Fibroblast of lung (primary cell): ENCODE results near the gene MAP3K9. TPM values are rescaled to one million over a fixed set of nuclear protein-coding genes. Genes with fewer than 3 reads are reported as not detected.

ENCODE experiments used
- DNase-seq, 2 donors: peaks; one replicate each; pipeline versions ENCODE4 v3.0.0 to v3.0.0-alpha.2; 2010; ENCODE audit warnings: low read depth in 2 of 2
- H2AFZ ChIP-seq: 2 replicates; pipeline ENCODE4 v1.5.1; 2012; ENCODE audit warnings: low read length, control low read depth, inconsistent platforms
- H3K27ac ChIP-seq: 2 replicates; pipeline ENCODE4 v1.5.1; 2011; ENCODE audit warnings: low read length, control low read depth; ENCODE audit not compliant: insufficient read depth
- H3K27me3 ChIP-seq: 2 replicates; pipeline ENCODE4 v1.5.1; 2011; ENCODE audit warnings: mild to moderate bottlenecking, low read length; ENCODE audit not compliant: control insufficient read depth, insufficient read depth
- H3K36me3 ChIP-seq: 2 replicates; pipeline ENCODE4 v1.5.1; 2011; ENCODE audit warnings: low read length; ENCODE audit not compliant: control insufficient read depth, insufficient read depth
- H3K4me1 ChIP-seq: 2 replicates; pipeline ENCODE4 v1.5.1; 2011; ENCODE audit warnings: low read length; ENCODE audit not compliant: control insufficient read depth, insufficient read depth; ENCODE audit errors: extremely low read depth
- H3K4me2 ChIP-seq: 2 replicates; pipeline ENCODE4 v1.5.1; 2011; ENCODE audit warnings: low read length, control low read depth; ENCODE audit not compliant: insufficient read depth; ENCODE audit errors: extremely low read depth
- H3K4me3 ChIP-seq, 4 experiments: fragments of 200-600 bp in 1 of 4; sonication (generic) in 1 of 4; replicated peaks in 1 of 4; 2 replicates each; pipeline ENCODE4 v1.5.1; 2011 to 2016; ENCODE audit warnings: low read length in 4 of 4, low read depth in 3 of 4, mild to moderate bottlenecking in 3 of 4, control low read depth in 2 of 4, inconsistent platforms in 1 of 4, mixed read lengths in 1 of 4; ENCODE audit not compliant: insufficient read depth in 1 of 4; ENCODE audit errors: control extremely low read depth in 1 of 4
- H3K79me2 ChIP-seq: 2 replicates; pipeline ENCODE4 v1.5.1; 2012; ENCODE audit warnings: mild to moderate bottlenecking, low read length, inconsistent platforms; ENCODE audit not compliant: control insufficient read depth, insufficient read depth
- H3K9ac ChIP-seq: 2 replicates; pipeline ENCODE4 v1.5.1; 2011; ENCODE audit warnings: mild to moderate bottlenecking, low read length, control low read depth; ENCODE audit not compliant: insufficient read depth
- H3K9me3 ChIP-seq: 2 replicates; pipeline ENCODE4 v1.5.1; 2012; ENCODE audit warnings: low read depth, low read length; ENCODE audit not compliant: control insufficient read depth, insufficient read depth
- H4K20me1 ChIP-seq: 2 replicates; pipeline ENCODE4 v1.5.1; 2011; ENCODE audit warnings: low read length; ENCODE audit not compliant: control insufficient read depth, insufficient read depth; ENCODE audit errors: extremely low read depth
- EZH2 ChIP-seq: IDR thresholded peaks from 2 replicates; pipeline ENCODE4 v1.5.1; 2012; ENCODE audit warnings: low read length, control low read depth, mild to moderate bottlenecking; ENCODE audit errors: missing control alignments
- polyA plus RNA-seq, 2 donors: library from polyadenylated mRNA; depleted of rRNA in 1 of 2; stranded (reverse) in 1 of 2; unstranded in 1 of 2; fragments of >200 nt; gene quantifications; 2 replicates each; pipeline ENCODE4 v1.2.1, GENCODE V29; 2011 to 2012; ENCODE audit warnings: missing spikeins in 1 of 2
- total RNA-seq: library from RNA; depleted of rRNA; stranded (reverse); fragments of >200 nt; gene quantifications from 2 replicates; pipeline ENCODE4 v1.2.1, GENCODE V29; 2014
- TF ChIP-seq, protein P1 (sequence below), 2 donors: IDR thresholded peaks in 1 of 2; conservative IDR thresholded peaks in 1 of 2; 1 replicate in 1 of 2; 2 replicates in 1 of 2; pipeline ENCODE4 v1.5.1; 2011 to 2012; ENCODE audit warnings: low read length in 2 of 2, control low read depth in 1 of 2, inconsistent platforms in 1 of 2, low read depth in 1 of 2, mild to moderate bottlenecking in 1 of 2

MAP3K9 gene
- total and polyA plus RNA-seq, 2 donors (not counting 1 experiment from before 2014, with no cell fraction given), result 0.17 to 0.27 TPM

DNA sequence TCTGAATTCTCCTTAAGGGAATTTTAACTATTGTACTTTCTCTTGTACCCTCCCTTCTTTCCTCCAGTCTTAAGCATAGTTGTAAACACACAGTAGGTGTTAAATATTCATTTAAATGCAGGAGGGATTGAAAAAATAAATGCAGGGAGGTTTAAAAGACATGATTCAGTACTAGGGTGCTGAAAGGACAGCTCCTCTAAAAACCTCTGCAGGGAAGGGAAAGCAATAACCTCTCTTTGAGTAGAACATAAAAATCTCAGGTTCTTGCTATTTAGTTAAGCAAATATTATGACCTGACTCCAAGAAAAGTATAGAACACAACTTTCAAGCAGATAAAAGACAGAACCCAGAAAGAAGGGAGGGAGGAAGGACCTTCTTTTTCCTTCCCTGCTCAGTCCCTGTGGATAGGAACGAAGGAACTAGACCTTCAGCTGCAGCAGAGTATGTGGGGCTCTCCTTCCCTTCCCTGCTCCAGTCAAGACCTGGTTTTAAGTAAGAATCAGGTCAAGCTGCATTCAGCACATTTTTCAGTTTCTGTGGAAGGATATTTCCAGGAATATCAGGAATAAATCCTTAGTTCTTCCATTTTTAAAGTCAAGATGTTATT lies 4.7 kb downstream of the MAP3K9 start:
- Histone ChIP-seq H3K79me2 (no peaks in the 10 kb centered on the region), H4K20me1 (no peaks in the 10 kb centered on the region), H3K4me2 (no peak overlapping the region), H2AFZ (no peak overlapping the region), H3K36me3 (no peaks in the 10 kb centered on the region), H3K27ac (no peak overlapping the region), H3K27me3 (peaks cover 12% of the 10 kb centered on the region), H3K4me1 (no peaks in the 10 kb centered on the region), H3K9me3 (no peaks in the 10 kb centered on the region), H3K4me3 (no peak overlapping the region), H3K9ac (no peak overlapping the region)
- TF ChIP-seq, protein P1, sequence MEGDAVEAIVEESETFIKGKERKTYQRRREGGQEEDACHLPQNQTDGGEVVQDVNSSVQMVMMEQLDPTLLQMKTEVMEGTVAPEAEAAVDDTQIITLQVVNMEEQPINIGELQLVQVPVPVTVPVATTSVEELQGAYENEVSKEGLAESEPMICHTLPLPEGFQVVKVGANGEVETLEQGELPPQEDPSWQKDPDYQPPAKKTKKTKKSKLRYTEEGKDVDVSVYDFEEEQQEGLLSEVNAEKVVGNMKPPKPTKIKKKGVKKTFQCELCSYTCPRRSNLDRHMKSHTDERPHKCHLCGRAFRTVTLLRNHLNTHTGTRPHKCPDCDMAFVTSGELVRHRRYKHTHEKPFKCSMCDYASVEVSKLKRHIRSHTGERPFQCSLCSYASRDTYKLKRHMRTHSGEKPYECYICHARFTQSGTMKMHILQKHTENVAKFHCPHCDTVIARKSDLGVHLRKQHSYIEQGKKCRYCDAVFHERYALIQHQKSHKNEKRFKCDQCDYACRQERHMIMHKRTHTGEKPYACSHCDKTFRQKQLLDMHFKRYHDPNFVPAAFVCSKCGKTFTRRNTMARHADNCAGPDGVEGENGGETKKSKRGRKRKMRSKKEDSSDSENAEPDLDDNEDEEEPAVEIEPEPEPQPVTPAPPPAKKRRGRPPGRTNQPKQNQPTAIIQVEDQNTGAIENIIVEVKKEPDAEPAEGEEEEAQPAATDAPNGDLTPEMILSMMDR (conservative IDR thresholded peaks at IDR 0.05 in 1 of 2, IDR thresholded peaks at IDR 0.05 in 1 of 2; ENCODE audit: low read depth in 1 of 2, low read length in 2 of 2), result no peak
- no peak for TF ChIP-seq EZH2
- peak in 1 of 2 donors; percentile 12 for DNase-seq

DNA sequence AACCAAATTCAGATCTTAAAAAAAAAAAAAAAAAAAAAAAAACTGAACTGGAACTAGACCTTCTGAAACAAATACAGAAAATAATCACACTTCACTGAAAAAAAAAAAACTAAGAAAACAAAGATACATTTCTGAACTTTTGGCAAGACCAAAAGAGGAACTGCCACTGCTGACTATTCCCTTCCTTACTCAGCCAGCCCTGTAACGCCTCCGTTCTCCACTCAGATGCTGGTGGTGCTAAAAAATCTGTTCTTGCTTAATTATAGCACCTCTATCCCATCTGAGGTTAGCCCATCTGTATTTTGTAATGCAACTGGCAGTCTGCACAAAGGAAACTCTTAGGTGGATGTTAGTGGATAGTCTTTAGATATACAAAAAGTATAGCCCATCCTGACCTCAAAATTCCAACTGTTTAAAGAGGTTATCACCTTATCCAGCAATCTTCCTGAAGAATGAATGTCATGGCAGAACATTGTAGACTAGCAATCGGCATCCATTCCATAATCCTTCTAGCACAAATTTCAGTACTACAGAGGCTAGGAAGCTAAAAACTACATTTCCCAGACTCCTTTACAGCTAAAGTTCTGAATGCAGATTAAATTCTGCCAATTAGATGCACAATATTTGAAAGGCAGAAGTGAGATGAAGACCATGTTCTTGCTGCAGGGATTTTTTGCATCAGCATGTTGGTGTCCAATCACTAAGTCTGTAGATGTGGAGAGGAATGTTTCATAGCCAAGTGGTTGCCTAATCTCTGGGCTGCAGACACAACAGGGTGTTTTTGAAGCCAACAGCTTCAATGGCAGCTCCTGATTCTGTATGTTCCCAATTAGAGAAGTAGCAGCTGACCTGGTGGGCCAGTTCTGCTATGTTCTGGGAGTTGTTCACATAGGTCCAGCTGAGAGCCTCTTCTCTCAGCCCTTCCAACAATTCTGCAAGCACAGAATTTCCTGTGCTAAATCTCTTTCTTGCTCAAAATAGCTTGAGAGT lies 5.7 kb downstream of the MAP3K9 start:
- Histone ChIP-seq H2AFZ (no peak overlapping the region), H4K20me1 (no peaks in the 10 kb centered on the region), H3K27me3 (peaks cover 12% of the 10 kb centered on the region), H3K4me1 (no peaks in the 10 kb centered on the region), H3K4me2 (no peak overlapping the region), H3K4me3 (no peak overlapping the region), H3K79me2 (no peaks in the 10 kb centered on the region), H3K36me3 (no peaks in the 10 kb centered on the region), H3K9me3 (no peaks in the 10 kb centered on the region), H3K27ac (no peak overlapping the region), H3K9ac (no peak overlapping the region)
- TF ChIP-seq, protein P1 (conservative IDR thresholded peaks at IDR 0.05 in 1 of 2, IDR thresholded peaks at IDR 0.05 in 1 of 2; ENCODE audit: low read depth in 1 of 2, low read length in 2 of 2), result no peak
- TF ChIP-seq EZH2, result no peak
- DNase-seq, result no peak

DNA sequence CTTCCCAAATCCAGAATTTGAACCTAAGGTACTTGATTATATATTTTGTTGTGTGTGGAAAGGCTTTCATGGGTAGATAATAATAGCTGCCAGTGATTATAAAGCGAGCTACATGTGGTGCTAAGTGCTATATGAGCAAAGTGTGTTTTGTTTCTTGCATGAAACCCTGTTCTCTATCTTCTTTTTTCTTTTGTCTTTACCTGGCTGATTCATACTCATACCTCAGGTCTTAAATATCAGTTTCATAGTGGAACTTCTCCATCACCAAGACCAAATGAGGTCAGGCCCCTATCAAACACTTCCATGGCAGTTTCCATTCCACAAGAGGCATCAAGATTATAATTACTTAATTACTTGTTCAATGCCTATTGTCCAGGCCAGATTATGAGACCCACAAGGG lies 6.9 kb downstream of the MAP3K9 start:
- no peak for DNase-seq
- Histone ChIP-seq H3K9me3 (no peaks in the 10 kb centered on the region), H4K20me1 (no peaks in the 10 kb centered on the region), H3K79me2 (no peaks in the 10 kb centered on the region), H3K4me3 (no peak overlapping the region), H3K36me3 (no peaks in the 10 kb centered on the region), H3K4me1 (no peaks in the 10 kb centered on the region), H2AFZ (no peak overlapping the region), H3K4me2 (no peak overlapping the region), H3K27me3 (peaks cover 4% of the 10 kb centered on the region), H3K9ac (no peak overlapping the region), H3K27ac (no peak overlapping the region)
- no peak for TF ChIP-seq EZH2
- TF ChIP-seq, protein P1 (conservative IDR thresholded peaks at IDR 0.05 in 1 of 2, IDR thresholded peaks at IDR 0.05 in 1 of 2; ENCODE audit: low read depth in 1 of 2, low read length in 2 of 2), result no peak
